ENCODE results near the gene VPS11. TPM values are rescaled to one million over a fixed set of nuclear protein-coding genes. Genes with fewer than 3 reads are reported as not detected.

Gene VPS11
- total RNA-seq, 1 donor from 2014 or later, result 10.4 TPM

- H3K9me3 Mint-ChIP-seq, result no peaks in the 10 kb centered on the region
- H3K27ac Mint-ChIP-seq, result no peak overlapping the region
- Histone ChIP-seq H4K20me1 (ENCODE audit: low read depth) (no peaks in the 10 kb centered on the region), H3K27ac (no peak overlapping the region), H3K79me2 (ENCODE audit: low read depth) (peaks cover 2% of the 10 kb centered on the region), H3K9ac (no peak overlapping the region), H2AFZ (replicated peaks) (no peak overlapping the region), H3K4me3 (no peak overlapping the region), H3K27me3 (no peaks in the 10 kb centered on the region), H3K4me2 (no peak overlapping the region), H3K36me3 (no peaks in the 10 kb centered on the region), H3F3A (ENCODE audit: low read depth) (peaks cover 14% of the 10 kb centered on the region), H3K4me1 (no peaks in the 10 kb centered on the region), H3K9me3 (ENCODE audit: low read depth) (no peaks in the 10 kb centered on the region)
- H3K4me1 Mint-ChIP-seq, result no peaks in the 10 kb centered on the region
- peaks cover 34% of the 10 kb centered on the region for H3K36me3 Mint-ChIP-seq
- H3K4me3 Mint-ChIP-seq, result no peak overlapping the region
- no peak for DNase-seq (ENCODE audit: low spot score)
- peaks cover 4% of the 10 kb centered on the region for H3K27me3 Mint-ChIP-seq (ENCODE audit: insufficient read depth, low read depth)
- no peak for TF ChIP-seq EZH2phosphoT487 (IDR thresholded peaks at IDR 0.05)
- no peak for TF ChIP-seq EZH2 (IDR thresholded peaks at IDR 0.05)
- no peak for TF ChIP-seq CTCF (IDR thresholded peaks at IDR 0.05)
Measured at GRCh38 chr11:119048644-119049043, 19.0 kb upstream of the VPS11 start.

GRCh38 chr11:119049081-119049480 lies 18.5 kb upstream of the VPS11 start:
- H3K4me1 ChIP-seq, result no peaks in the 10 kb centered on the region
- H3K27ac ChIP-seq, result no peak overlapping the region
- no peak for DNase-seq (ENCODE audit: low spot score)
- Mint-ChIP-seq H3K36me3 (peaks cover 37% of the 10 kb centered on the region), H3K27ac (no peak overlapping the region), H3K27me3 (ENCODE audit: insufficient read depth, low read depth) (peaks cover 4% of the 10 kb centered on the region), H3K9me3 (no peaks in the 10 kb centered on the region), H3K4me1 (no peaks in the 10 kb centered on the region), H3K4me3 (no peak overlapping the region)
- H4K20me1 ChIP-seq (ENCODE audit: low read depth), result no peaks in the 10 kb centered on the region
- no peak overlapping the region for H3K4me3 ChIP-seq
- no peaks in the 10 kb centered on the region for H3K9me3 ChIP-seq (ENCODE audit: low read depth)
- no peaks in the 10 kb centered on the region for H3K36me3 ChIP-seq
- TF ChIP-seq EZH2phosphoT487 (IDR thresholded peaks at IDR 0.05) (no peak), EZH2 (IDR thresholded peaks at IDR 0.05) (no peak), CTCF (IDR thresholded peaks at IDR 0.05) (no peak)
- H3K79me2 ChIP-seq (ENCODE audit: low read depth), result peaks cover 6% of the 10 kb centered on the region
- no peak overlapping the region for H3K4me2 ChIP-seq
- no peak overlapping the region for H3K9ac ChIP-seq
- no peaks in the 10 kb centered on the region for H3K27me3 ChIP-seq
- peaks cover 14% of the 10 kb centered on the region for H3F3A ChIP-seq (ENCODE audit: low read depth)
- no peak overlapping the region for H2AFZ ChIP-seq (replicated peaks)

GRCh38 chr11:119051440-119052162 lies 16.0 kb upstream of the VPS11 start:
- no peak overlapping the region for H3K4me3 ChIP-seq
- peaks cover 31% of the 10 kb centered on the region for H3K79me2 ChIP-seq (ENCODE audit: low read depth)
- no peak for DNase-seq (ENCODE audit: low spot score)
- H3K27ac ChIP-seq, result no peak overlapping the region
- no peaks in the 10 kb centered on the region for H3K4me1 ChIP-seq
- no peak overlapping the region for H3K9ac ChIP-seq
- Mint-ChIP-seq H3K27me3 (ENCODE audit: insufficient read depth, low read depth) (peaks cover 6% of the 10 kb centered on the region), H3K4me3 (peak overlapping the region; percentile 43), H3K9me3 (no peaks in the 10 kb centered on the region), H3K27ac (no peak overlapping the region), H3K4me1 (peaks cover 8% of the 10 kb centered on the region), H3K36me3 (peaks cover 48% of the 10 kb centered on the region)
- H3F3A ChIP-seq (ENCODE audit: low read depth), result peaks cover 4% of the 10 kb centered on the region
- no peaks in the 10 kb centered on the region for H3K27me3 ChIP-seq
- H3K9me3 ChIP-seq (ENCODE audit: low read depth), result no peaks in the 10 kb centered on the region
- H3K36me3 ChIP-seq, result no peaks in the 10 kb centered on the region
- peaks cover 12% of the 10 kb centered on the region for H4K20me1 ChIP-seq (ENCODE audit: low read depth)
- H2AFZ ChIP-seq (replicated peaks), result no peak overlapping the region
- H3K4me2 ChIP-seq, result no peak overlapping the region
- TF ChIP-seq CTCF (IDR thresholded peaks at IDR 0.05) (no peak), EZH2 (IDR thresholded peaks at IDR 0.05) (no peak), EZH2phosphoT487 (IDR thresholded peaks at IDR 0.05) (no peak)

Data from neural progenitor cell (in vitro differentiated cells).